Myocyte (in vitro differentiated cells): Measurements from ENCODE around the gene TSPEAR. TPM values are rescaled to one million over a fixed set of nuclear protein-coding genes. Genes with fewer than 3 reads are reported as not detected.
"Not testable (repeated sequence)": the region's sequence is repeated elsewhere in the genome, so short reads cannot be mapped to it uniquely, and the experiment has no call there.

Experiments
- DNase-seq: peaks from one replicate; pipeline ENCODE4 v3.0.0-alpha.2; 2012; ENCODE audit warnings: low read depth
- total RNA-seq: library from RNA; depleted of rRNA; stranded (reverse); fragments of >200 nt; gene quantifications from 2 replicates; pipeline ENCODE4 v1.2.3, GENCODE V29; 2014

TSPEAR gene
- total RNA-seq, 1 donor from 2014 or later, result not detected

DNA sequence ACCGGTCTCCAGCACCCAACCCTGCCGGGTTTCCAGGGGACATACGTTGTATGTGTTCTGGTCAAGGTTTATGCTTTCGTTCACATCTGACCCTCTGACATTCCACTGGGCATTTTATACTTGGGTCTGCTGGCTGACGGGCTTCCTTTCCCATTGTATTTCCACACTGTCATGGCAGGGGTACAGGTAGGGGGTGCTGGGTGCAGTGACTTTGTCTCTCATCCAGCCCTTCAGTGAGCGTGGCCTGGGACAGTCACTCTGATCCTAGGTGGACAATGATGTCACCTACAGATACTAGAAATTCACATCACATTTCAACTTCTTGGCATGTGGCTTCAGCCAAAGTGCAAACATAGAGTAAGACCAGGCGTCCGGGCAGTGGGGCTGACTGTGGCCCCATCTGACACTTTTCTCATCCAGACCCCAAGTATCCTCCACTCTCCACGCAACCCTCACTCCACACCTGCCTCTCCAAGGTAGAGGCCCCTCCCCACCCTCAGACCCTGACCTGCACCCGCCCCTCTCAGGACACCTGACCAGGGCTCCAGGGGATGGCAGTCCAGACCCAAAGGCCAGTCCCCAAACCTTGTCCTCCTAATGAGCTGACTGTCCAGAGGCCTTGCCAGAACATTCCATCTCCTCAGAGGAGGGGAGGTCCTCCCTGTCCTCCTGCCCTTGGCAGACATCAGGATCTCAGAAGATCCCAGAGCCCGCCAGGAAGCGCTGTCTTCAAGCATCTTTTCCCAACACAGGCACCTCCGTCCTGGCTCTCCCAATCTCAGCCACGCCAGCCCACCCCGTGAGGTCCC is 75.0 kb downstream of the TSPEAR start:
- DNase-seq, result no peak

DNA sequence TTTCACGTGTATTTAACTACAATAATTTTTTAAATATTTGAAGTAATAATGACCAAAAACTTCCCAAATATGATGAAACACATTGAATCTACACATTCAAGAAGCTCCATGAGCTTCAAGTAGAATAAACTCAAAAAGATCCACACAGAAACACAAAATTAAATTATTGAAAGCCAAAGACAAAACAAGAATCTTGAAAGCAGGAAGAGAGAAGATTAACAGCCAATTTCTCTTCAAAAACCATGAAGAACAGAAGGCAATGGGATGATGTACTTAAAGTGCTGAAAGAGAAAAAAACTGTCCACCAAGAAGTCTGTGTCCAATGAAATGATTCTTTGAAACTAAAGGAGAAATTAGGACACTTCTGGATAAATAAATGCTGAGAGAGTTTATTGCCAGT is 79.3 kb downstream of the TSPEAR start:
- DNase-seq, result no peak

DNA sequence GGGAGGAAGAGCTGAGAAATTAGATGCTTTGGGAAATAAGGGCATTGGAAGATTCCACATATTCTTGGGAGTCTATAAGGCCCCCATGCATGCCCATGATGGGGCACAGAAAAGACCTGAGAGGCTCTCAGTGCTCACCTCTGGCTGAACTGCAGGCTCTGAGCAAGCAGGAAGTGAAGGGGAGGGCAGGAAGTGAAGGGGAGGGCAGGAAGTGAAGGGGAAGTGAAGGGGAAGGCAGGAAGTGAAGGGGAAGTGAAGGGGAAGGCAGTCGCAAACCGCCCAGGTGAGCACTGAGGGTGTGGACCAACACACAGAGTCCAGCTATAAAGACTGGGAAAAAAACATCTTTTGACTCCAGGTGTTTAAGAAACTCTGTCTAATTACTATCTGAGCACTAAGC is 80.9 kb downstream of the TSPEAR start:
- no peak for DNase-seq

DNA sequence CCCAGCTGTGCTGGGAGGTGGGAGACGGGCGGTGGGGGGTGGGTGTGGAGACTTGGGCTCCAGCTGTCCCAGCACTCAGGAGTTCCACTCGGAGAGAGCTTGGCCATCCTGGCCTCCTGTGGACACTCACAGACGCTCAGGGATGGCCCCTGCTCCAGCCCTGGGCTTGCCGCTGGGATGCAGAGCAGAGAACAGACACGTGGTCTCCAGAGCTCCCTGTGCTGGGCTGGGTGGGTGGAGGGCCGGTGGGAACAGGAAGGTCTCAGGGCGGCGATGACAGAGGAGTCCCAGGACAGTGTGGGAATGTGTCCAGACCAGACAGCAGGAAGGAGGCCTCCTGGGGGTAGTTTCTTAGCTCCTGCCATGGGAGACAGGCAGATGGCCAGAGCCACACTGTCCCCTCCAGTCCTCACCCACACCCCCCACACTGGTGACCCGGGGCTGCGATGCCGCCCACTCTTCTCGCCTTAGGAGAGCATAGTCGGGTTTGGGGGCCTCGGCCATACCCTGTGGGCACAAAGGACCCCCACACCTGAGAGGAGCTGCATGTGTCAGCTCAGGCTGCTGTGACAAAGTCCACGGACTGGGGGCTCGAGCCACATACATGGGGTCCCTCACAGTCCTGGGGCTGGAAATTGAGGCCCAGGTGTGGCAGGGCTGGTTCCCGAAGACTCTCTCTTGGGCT is 82.5 kb downstream of the TSPEAR start:
- DNase-seq, result no peak

DNA sequence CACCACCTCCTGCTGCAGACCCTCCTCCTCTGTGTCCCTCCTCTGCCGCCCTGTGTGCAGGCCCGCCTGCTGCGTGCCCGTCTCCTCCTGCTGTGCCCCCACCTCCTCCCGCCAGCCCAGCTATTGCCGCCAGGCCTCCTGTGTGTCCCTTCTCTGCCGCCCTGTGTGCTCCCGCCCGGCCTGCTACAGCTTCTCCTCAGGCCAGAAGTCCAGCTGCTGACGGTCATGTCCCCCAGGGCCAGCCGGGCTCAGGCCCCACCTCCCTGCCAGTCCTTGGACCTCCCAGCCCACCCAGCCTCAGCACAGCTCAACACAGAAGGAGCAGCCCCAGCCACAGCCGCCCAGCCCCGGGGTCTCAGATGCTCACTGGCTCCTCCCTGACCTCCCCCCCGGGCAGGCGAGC is 83.5 kb downstream of the TSPEAR start:
- not testable (repeated sequence) for DNase-seq

DNA sequence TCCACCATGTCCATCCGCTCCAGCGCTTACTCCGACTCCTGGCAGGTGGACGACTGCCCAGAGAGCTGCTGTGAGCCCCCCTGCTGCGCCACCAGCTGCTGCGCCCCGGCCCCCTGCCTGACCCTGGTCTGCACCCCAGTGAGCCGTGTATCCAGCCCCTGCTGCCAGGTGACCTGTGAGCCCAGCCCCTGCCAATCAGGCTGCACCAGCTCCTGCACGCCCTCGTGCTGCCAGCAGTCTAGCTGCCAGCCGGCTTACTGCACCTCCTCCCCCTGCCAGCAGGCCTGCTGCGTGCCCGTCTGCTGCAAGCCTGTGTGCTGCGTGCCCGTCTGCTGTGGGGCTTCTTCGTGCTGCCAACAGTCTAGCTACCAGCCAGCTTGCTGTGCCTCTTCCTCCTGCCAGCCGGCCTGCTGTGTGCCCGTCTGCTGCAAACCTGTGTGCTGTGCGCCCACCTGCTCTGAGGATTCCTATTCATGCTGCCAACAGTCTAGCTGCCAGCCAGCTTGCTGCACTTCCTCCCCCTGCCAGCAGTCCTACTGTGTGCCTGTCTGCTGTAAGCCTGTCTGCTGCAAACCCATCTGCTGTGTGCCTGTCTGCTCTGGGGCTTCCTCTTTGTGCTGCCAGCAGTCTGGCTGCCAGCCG is 84.1 kb downstream of the TSPEAR start:
- not testable (repeated sequence) for DNase-seq

DNA sequence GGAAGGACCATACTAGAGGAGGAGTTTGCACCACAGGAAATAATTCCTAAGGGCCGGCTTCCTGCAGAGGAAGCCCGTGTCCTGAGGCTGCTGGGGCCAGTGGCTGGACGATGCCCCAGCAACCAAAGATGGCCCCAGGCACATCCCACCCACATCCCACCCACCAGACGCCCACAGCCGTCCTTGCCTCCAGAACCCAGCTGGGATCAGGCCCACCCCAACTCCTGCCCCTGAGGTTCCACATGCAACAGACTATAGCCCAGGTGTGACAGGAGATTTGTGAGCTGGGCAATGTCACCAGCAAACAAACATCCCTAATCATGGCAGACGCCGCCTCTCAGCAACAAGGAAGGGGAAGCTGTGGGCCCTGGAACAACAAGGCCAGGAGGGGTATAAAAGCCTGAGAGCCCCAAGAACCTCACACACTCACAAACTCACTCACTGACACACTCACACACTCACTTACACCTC is 84.7 kb downstream of the TSPEAR start, which contains the start of gene KRTAP10-9:
KRTAP10-9 (plus strand) TSS at position 421 of the 471 bp plus-strand sequence. CDS start 79 bp downstream, outside the sequence.
- DNase-seq, result no peak

DNA sequence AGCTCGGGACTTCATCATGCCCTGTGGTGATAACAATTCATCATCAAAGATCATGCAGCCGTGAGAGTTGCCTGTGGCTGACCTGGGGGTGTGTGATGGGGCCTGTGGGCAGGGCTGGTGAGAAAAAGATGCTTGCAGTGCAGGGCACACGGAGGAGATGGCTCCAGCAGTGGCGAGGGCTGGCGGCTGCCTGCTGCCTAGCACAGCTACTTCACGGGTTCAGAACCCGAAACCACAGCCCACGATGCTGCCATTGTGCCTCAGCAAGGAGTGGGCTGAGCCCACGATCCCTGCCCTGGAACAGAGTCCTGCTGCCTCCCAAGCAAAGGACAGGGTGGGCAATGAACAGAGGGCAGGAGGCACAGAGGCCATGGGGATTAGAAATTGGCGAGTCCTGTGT is 85.1 kb downstream of the TSPEAR start:
- DNase-seq, result no peak

DNA sequence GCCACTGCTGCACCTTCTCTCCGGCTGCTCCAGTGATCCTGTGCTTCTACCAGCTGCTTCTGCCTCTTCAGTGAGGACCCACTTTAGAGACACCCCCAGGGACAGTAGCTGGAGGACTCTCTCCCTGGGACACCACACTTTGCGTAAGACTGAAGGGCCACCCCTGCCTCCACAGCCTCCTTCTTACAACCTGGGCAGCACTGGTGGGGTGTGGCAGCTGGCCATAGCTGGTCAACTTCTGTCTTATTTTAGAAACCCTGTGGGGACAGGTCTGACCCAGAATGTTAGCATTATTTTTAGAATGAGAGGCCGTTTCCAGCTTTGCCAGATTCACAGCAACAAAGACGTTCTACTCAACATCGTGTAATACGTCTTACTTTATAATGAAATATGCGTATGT is 85.6 kb downstream of the TSPEAR start:
- DNase-seq, result no peak

DNA sequence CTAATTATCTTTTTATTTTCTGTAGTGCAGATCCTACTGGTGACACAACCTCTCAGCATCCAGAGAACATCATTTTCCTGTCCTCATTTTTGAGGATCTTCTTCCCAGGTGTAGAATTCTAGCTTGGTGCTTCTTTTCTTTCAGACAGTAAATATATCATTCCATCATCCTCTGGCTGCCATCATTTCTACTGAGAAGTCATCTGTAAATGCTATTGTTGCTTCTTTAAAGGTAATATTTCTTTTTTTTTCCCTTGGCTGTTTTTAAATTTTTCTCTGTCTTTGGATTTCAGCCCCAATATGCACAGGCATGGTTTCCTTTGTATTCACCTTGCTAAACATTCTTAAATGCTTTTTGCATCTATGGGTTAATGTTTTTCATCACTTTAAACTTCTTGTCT is 87.8 kb downstream of the TSPEAR start:
- DNase-seq, result no peak

DNA sequence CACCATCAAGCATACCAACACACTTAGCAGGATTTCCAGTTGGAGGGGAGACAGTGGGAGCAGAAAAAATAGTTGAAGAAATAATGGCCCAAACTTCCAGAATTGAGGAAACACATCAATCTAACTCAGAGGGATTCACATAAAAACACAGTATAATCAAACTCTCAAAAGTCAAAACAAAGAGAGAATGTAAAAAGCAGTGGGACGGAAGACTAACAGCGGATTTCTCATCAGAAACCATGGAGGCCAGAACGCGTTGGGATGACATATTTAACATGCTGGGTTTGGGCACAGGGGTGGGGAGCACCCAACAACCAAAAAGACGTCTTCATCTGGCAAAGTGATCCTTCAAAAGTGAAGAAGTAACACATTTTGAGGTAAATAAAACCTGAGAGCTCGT is 91.5 kb downstream of the TSPEAR start:
- no peak for DNase-seq

DNA sequence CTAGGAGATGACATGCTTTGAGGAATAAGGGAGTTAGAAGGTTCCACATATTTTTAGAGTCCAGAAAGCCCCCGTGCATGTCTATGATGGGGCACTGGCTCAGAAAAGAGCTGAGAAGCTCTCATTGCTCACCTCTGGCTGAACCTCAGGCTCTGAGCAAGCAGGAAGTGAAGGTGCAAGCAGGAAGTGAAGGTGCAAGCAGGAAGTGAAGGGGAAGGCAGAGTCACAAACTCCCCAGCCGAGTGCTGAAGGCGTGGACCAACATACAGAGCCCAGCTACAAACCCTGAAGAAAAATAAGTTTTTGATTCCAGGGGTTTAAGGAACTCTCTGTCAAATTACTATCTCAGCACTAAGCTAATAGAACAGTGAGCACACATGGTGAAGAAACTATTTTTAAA is 92.5 kb downstream of the TSPEAR start:
- DNase-seq, result no peak

DNA sequence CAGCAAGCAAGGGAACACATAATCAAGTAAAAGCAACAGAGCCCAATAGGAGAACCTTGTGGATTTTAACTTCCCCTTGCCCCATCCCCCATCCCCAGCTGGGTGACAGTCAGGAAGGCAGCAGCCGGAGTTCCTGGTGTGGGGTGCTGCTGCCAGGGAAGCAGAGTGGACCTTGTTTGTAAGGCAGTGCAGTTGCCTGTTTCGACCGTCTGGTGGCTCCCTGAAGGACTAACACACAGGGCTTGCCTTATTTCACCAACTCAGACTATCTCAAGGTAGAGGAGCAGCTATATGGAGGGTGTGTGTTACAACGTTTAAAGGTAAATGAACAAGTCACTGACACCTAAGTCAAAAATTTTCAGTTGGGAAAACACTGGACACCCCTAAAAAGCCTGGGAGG is 92.9 kb downstream of the TSPEAR start:
- DNase-seq, result no peak

DNA sequence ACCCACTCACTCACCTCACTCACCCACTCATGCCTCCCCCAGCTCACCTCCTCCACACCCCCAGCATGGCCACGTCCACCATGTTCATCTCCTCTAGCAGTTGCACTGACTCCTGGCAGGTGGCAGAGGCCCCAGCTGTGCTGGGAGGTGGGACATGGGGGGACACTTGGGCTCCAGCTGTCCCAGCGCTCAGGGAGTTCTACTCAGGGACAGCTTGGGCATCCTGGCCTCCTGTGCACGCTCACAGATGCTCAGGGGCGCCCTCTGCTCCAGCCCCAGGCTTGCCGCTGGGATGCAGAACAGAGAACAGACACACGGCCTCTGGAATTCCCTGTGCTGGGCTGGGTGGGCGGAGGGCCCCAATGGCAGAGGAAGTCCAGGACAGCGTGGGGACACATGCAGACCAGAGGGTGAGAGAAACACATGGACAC is 94.3 kb downstream of the TSPEAR start:
- no peak for DNase-seq

DNA sequence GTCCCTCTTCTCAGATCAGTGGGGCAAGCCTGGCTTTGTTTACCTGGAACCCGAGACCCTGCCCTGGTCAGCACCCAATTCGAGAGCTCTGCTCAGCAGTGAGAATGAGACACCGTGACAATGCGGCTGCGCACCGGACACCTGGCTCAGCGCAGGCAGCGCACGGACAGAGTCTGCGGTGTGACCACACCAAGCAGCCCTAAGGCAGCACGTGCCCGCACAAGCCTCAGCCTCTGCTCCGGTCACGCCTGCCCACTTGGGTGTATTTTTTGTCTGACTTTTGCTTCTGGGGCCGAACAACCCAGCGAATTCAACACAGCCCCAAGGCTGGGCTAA is 94.8 kb downstream of the TSPEAR start:
- DNase-seq, result no peak

DNA sequence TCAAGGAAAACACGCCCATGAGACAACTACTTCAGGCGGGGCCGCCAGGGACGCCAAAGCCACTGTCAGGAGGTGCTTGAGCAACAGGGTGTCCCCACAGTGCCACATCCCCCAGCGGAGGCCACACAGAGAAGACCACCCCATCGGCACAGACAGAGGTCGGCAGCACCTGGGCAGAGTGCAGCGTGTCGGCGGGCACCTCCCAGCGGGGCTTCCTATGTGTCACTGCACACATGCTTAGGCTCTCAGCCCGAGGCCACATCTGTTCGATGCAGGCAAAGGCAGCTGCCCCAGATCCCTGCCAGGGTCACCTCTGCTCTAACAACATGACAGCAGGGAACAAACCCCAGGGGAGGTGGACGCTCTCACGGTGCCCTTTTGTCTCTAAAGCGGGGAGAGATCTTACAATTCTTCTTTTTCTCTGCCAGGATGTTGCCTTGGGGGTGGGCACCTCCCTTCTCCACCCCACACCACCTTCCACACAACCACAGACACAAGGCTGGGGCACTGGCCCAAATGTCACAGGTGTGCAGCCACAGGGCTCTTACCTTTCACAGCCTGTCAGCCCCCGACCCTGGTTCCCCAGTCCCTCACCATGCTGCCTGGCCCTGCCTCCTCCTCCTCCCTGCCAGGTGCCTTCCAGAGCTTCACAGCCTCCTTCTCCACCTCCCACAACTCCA is 95.3 kb downstream of the TSPEAR start:
- DNase-seq, result no peak

DNA sequence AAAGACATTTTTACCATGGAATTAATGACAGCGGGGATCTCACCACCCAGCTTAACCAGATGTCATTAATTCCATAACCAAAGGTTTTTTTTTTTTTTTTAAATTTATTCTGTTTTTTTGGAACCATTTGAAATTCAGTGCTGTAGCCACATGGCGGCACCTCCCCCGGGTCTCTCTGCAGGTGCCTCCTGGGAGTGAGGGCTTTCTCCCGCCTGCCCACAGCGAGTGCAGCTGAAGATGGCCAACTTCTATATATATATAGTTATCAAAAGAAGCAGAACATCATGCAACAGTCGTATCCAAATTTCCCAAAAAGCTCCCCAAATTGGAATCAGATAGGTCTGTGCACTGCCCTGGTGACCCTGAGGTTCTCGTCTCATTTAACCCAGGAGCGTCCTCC is 95.9 kb downstream of the TSPEAR start:
- no peak for DNase-seq

DNA sequence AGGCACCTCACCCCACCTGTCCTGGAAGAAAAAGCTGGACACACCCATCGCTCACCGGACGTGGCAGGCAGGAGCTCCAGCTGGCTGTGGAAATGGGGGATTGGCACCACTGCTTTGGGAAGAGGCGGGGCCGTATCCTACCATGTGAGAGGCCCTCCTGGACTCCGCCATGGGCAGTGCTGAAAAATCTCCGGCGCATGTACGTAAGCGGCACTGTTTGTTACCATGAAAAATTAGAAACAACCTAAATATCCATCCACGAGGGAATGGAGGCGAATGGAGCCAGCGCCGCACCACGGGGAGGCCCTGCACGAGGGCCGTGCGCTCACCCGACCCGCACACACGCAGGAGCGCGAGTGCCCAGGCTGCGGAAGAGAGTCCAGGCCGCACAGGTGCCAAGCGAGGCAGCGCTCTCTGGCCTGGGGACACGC is 96.4 kb downstream of the TSPEAR start:
- DNase-seq, result no peak

DNA sequence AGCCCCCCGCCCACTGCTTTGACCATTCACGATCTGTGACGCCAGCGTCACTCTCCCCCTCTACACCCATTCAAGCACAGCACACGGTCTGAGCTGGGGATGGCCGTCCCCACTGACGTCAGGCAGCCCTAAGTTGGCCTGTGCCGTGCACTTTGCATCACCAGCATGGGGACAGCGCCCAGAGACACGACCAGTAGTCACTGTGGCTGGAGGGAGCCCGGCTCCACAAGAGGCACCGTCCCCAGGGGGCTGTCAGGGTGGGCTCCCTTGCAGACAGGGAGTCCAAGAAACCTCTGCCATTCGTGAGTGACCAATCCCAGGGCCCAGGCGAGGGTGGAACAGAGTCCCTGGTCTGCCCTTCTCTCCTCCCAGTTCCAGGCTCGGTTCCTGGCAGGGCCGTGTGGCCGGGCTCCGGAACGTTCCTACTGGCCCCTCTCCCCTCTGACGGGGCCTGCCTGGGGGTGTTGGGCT is 97.2 kb downstream of the TSPEAR start:
- no peak for DNase-seq

DNA sequence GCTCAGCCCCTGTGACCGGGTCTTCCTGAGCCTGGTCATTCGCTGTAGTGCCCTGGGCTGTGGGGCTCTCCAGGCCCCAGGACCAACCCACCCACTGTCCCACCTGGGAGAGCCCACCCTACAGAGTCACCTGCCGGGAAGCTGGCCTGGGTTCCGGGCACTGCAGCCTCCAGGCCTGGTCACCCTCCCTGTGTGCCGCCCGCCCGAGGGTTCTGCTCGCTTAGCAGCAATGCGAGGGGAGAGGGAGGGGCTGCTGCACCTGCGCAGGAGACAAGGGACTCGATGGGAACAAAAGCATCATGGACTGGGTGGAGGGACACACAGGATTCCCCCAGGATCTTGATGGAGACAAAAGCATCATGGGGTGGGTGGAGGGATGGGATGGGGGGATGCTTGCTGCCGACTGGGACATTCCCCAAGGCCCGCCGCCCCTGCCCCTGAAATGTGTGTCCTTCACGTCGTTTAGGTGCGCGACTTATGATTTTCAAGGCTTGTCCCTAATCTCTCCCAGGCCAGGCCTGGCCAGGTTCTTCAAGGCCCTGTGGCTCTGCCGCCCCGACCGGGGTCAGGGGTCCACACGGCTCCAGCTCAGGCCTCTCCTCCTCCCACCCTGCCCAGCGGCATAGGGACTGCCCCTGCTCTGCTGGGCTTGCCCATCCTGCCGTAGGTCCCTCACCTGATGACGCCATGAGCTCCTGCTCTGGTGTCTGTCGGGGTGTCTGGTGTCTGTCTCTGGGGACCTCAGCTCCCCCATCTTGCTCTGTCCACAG is 97.8 kb downstream of the TSPEAR start:
- DNase-seq, result no peak
